HG02798 (cell line): Measurements from ENCODE around the gene MRFAP1.
A peak's percentile ranks its signal among the peaks of the same experiment; 100 is the strongest.
"Not testable (repeated sequence)": the region's sequence is repeated elsewhere in the genome, so short reads cannot be mapped to it uniquely, and the experiment has no call there.

Experiments
- ATAC-seq: cut with Tn5 transposase; IDR thresholded peaks from one replicate; pipeline ENCODE4 v1.9.1; 2021; ENCODE audit warnings: mild to moderate bottlenecking; ENCODE audit not compliant: unreplicated experiment, poor library complexity

MRFAP1 gene

DNA sequence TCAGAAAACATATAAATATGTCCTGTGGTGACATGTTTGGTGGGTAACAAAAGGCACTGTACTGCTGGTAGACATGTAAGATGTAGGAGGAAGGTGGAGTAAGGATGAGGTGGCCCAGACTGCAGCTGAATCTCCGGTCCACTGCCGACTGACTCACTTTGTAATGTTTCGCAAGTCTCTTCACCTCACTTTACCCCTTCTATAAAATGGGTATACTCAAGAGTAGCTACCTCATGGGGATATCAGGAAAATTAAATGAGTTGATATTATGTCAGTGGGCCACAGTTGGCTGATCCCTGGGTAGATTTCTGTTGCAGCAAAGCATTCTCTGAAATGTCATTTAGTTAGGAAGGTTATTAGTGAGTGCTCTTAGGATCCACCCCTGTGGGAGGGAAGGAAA is 22.1 kb downstream of the MRFAP1 start:
- no peak for ATAC-seq

DNA sequence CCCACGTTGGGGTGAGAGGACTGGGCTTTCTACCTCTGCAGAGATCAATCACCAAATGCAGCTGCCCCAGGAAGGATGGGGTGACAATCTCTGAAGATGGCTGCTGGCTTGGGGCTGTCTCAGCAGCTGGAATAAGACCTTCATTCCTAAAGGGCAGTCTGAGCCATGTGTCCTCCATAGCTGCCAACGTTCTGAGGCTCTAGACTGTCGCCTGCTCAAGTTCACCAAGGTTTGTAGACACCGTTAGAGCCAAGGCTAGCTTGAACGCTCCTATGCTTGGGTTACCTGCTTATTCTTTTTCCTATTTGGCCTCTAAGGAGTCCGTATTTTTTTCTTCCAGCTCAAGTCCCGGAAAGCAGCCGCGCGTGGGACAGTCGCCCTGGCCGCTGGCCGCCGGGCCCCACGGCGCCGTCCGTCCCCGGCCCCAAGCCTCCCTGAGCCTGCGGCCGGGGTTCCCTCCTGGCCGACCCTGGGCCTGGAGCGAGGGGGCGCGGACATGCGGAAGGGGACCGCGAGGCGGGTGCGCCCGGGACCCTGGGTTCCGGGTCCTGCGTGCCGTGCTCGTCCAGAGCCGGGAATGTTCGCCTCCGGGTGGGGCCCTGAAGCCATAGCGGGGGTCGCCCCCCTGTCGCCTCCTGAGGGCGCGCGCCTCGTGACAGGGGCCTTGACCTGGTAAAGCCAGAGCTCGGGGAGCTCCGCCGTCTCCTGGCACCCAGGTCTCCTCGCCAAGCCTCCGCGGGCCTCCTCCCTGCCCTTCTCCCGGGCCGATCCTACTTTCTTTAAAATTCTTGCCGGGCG is 23.3 kb downstream of the MRFAP1 start:
- ATAC-seq = no peak

DNA sequence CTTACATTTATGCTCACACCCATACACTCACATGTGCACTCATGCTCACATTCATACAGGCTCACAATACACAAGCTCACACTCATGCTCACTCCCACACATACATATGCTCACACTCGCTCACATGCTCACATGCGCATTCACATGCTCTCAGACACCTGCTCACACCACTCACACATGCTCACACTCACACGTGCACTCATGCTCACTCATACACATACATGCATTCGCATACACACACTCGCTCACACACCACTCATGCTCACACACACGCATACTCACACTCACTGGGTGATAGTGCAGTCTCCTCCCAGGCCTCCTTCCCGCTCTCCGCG is 24.8 kb downstream of the MRFAP1 start:
- ATAC-seq = no peak

DNA sequence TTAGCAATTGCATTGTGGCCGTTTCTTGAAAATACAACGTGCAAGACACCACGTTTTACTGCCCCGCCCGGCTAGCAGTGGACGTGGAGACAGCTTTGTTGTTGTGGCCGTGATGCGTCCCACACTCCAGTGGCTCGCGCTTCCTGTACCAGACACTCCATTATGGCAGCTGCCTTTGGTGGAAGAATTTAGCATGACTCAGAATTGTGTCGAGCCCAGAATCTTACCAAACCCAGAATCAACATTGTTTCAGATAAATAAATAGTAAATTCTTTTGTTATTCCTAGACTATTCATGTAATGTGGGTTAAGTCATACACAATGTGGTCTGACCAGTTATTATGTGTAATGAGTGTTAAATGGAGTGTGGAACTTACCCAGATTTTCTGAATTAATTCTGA is 27.9 kb downstream of the MRFAP1 start:
- no peak for ATAC-seq

DNA sequence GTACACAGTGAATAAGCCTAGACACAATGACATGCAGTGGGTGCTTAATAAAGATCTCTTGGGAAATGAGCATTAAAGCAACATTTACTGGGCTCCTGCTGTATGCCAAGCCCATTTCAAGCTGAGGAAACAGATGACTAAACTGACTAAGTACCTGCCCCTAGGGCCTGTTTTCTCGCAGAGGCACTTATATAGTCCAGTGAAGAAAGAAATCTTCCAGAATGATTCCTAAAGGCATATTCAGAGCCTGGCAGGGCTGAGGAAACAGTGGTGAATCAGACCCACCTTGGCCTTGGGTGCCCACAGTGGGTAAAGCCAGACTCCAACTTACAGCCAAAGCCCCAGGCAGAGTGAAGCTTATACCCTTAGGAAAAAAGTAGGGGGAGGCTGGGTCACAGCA is 31.2 kb downstream of the MRFAP1 start:
- ATAC-seq = no peak

DNA sequence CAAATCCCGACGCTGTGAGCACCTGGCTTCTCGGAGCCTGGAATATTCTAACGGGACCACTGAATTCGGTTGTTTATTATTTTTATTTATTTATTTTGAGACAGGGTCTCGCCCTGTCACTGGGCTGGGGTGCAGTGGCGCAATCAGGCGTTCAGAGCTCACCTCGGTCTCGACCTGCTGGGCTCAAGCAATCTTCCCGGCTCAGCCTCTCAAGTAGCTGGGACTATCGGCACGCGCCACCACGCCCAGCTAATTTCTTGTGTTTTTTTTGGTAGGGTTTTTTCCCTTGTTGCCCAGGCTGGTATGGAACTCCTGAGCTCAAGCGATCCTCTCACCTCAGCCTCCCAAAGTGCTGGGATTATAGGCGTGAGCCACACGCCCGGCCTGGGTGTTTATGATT is 31.6 kb downstream of the MRFAP1 start:
- no peak for ATAC-seq

DNA sequence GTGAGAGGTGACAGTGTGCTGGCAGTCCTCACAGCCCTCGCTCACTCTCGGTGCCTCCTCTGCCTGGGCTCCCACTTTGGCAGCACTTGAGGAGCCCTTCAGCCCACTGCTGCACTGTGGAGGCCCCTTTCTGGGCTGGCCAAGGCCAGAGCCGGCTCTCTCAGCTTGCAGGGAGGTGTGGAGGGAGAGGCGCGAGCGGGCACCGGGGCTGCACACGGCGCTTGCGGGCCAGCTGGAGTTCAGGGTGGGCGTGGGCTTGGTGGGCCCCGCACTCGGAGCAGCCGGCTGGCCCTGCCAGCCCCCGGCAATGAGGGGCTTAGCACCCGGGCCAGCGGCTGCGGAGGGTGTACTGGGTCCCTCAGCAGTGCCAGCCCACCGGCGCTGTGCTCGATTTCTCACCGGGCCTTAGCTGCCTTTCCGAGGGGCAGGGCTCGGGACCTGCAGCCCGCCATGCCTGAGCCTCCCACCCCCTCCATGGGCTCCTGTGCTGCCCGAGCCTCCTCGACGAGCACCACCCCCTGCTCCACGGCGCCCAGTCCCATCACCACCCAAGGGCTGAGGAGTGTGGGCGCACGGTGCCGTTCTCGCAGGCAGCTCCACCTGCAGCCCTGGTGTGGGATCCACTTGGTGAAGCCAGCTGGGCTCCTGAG is 32.2 kb downstream of the MRFAP1 start:
- not testable (repeated sequence) for ATAC-seq

DNA sequence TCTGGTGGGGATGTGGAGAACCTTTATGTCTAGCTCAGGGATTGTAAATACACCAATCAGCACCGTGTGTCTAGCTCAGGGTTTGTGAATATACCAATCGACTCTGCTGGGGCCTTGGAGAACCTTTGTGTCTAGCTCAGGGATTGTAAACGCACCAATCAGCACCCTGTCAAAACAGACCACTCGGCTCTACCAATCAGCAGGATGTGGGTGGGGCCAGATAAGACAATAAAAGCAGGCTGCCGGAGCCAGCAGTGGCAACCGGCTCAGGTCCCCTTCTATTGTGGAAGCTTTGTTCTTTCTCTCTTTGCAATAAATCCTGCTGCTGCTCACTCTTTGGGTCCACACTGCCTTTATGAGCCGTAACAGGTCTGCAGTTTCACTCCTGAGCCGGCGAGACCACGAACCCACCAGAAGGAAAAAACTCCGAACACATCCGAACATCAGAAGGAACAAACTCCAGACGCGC is 32.7 kb downstream of the MRFAP1 start:
- ATAC-seq = not testable (repeated sequence)

DNA sequence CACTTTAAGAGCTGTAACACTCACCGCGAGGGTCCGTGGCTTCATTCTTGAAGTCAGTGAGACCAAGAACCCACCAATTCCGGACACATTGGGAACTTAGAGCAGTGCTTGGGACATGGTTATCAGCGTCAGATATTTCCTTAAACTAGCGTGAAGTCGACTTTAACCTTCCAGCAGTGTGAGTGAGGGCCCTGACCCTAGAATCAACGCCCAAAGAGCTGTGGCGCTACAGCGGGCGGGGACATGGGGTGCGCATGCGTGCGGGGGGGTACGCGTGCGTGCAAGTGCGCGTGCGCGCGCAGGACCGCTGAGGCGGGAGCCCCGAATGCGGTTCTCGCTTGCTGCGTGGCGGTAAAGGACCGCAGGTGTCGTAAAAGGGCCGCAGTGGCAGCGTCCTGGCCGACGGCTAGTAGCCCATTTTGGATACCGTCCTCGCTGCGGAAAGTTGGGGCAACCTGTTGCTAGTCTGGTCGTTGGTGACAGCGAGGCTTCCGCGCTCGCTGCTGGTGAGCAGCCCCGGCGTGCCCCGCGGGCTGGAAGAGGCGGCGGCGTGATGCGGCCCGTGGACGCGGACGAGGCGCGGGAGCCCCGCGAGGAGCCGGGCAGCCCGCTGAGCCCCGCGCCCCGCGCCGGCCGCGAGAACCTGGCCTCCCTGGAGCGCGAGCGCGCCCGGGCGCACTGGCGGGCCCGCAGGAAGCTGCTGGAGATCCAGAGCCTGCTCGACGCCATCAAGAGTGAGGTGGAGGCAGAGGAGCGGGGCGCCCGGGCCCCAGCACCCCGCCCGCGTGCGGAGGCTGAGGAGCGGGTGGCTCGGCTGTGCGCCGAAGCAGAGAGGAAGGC is 33.4 kb downstream of the MRFAP1 start:
- ATAC-seq = peak; percentile 84

DNA sequence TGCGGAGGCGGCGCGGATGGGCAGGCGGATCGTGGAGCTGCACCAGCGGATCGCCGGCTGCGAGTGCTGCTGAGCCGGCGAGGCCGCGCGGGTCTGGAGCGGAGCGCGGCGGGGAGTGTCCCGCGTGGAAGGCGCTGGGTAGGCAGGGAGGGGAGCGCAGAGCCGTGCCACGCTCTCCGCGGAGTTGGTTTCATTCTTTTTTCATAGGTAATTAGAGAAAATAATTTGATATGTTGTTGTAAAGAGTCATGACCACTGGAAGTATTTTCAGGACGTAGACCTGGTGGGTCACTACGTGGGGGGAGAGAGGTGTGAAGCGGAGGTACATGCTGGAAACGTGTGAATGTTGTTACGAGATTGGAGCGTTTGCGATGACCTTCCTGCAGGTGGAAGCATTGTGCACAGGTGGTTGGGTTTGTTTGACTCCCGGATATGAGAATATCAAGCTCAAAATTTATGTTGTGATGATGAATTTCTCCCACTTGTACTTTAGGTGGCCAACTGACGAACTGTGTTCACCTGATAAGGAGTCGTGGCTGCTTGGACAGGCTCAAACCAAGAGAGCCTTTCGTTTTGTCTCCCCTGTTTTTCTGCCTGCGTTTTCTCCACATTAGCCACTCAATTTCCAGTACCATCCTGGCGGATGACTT is 34.1 kb downstream of the MRFAP1 start:
- ATAC-seq = peak; percentile 39

DNA sequence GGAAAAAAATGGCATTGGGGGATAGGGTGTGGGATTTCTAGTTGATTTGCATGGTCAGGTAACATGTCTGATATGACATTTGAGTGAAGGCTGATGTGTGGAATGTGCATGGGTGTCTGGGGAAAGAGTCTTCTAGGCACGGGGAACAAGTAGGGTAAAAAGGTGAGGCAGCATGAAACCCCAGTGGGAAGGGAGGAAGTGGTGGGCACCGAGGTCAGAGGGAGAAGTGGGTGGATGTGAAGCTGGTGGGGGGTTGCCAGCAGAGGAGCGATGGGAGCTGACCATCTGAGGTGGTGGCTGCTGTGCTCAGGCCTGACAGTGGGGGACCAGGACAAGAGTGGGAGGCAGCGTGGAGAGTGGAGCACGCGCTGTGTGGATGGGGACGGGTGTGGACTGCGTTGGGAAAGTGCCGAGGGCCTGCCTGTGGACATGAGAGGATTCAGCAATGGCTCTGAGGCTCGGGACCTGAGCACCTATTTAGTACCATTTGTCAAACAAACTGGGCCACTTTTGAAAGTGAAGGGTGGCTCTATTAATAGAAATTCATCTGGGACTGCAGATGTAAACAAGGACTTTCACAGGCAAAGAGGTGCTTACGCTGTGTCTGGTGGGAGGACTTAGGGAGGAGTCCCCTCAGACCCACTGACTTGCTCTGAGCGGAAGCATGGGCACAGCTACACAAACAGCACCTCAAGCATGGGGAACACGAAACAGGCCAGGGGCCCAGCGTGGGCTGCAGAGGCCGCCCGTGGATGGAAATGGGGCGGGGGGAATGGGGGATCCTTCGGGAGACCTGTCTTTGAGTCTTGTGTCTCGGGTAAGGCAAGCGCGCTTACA is 36.5 kb downstream of the MRFAP1 start:
- ATAC-seq = no peak

DNA sequence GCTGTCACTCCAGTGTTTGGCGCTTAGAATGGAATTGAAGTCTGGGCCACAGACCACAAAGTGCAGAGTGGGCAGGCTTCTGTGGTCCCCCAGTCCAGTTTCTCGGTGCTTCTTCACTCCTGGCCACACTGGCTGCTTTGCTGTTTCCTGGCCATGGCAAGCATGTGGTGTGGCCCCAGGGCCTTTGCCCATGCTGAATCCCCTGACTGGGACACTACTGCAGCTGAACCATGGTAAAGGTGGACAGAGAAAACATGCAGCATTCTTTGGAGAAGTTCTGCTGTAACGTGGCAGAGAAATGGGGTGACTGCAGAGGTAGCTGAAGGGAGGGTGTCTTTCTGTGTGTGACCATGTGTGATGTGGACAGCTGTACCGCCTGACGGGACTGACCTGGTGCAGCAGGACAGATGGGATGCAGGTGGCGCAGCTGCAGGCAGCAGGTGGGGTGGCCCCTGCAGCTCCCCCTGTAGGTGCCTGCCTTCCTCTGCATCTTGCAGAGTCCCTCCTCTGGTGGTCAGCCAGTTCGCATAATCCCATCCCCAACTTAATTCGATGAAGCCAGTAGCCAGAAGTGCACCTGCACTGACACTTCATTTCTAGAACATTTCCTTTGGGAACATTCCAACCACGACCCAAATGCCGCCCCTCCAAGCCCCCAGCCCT is 40.0 kb downstream of the MRFAP1 start:
- ATAC-seq = no peak

DNA sequence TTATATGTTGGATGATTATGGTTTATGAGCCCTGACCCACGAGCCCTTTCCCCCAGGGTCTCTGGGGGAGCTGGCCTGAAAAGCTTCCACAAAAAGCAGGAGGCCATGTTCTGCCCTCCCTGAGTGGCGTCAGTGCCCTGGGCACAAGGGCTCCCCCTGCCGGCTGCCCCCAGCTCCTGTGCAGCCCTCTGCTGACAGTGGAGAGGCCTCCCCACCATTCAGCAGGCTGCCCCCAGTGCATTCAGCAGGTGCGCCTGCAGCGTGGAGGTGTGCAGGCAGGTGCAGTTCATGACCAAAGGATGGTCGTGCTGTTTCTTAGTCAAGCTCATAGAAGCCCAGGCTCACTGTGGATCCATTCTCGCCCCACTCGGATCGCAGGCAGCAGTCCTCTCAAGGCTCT is 40.7 kb downstream of the MRFAP1 start:
- no peak for ATAC-seq

DNA sequence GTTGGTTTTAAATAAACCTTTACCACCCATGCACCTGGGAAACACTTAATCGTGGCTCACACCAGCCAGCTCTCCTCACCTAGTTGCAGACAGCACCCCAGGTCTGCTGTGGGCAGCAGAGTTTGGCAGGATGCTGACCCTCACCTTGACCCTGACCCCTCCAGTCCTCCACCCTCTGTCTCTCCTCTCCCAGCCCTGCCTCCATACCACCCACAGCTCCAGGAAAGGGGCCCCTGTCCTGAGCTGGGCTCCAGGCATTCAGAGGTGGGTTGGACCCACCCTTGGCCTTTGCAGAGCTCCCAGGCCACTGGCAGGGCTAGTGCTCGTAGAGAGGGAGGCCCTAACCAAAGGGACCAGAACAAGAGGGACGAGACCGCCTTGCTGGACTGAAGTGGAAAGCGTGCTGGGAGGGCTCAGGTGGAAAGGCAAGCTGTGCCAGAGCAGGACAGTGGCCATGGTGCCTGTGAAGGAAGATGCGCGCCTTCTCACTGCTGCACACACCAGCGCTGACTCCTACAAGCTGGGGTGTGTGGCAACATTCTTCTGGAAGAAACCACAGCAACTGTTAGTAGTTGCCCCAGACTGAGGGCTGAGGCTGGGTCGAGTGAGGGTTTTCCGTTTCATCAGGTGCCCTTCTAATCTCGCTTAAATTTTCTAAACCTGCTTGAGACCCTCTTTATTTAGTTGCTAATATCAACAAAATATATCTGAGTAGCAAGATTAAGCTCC is 42.5 kb downstream of the MRFAP1 start:
- ATAC-seq = no peak

DNA sequence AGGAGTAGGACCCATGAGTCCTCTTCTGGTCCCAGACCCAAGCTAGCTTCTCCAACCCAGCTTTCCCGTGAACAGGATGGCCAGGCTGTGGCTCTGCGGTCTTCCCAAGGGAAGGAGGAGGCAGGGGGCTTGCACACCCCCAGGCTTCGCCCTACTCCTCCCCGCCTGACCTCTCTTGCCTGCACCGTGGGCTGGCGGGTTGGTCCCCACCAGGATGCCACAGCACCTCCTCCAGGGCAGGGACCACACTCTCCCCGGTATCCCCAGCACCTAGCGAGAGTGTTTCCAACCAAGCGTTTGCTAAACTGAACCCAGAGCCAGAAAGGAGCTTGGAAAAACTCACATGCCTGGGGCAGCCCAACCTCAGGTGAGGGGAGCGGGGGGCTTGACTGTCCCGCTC is 44.2 kb downstream of the MRFAP1 start:
- no peak for ATAC-seq

DNA sequence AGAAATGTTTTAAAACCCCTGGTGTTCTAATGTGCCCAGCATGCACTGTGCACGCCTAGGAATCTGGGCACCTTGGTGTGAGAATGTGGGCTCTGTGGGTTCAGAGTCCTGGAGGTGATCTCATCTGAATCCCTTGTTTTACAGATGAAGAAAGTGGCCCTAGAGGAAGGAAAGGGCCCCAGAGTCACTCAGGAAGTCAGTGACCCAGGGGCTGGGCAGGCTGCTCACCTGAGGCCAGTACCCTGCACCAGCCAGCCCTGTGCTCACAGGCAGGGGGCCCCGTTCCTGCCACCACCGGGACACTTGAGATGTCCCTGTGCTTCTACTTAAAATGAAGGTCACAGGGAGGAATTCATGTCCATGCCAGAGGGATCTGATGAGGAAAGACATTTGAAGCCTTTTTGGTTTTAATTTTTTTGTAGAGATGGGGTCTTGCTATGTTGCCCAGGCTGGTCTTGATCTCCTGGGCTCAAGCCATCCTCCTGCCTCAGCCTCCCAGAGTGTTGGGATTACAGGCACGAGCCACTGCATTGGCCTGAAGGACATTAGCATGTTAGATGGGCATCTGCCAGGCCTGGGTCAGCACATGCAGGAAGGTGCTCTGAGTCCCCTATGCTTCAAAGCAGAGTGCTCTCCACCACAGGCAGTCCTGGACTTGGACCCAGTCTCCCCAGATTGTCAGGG is 45.8 kb downstream of the MRFAP1 start:
- no peak for ATAC-seq

DNA sequence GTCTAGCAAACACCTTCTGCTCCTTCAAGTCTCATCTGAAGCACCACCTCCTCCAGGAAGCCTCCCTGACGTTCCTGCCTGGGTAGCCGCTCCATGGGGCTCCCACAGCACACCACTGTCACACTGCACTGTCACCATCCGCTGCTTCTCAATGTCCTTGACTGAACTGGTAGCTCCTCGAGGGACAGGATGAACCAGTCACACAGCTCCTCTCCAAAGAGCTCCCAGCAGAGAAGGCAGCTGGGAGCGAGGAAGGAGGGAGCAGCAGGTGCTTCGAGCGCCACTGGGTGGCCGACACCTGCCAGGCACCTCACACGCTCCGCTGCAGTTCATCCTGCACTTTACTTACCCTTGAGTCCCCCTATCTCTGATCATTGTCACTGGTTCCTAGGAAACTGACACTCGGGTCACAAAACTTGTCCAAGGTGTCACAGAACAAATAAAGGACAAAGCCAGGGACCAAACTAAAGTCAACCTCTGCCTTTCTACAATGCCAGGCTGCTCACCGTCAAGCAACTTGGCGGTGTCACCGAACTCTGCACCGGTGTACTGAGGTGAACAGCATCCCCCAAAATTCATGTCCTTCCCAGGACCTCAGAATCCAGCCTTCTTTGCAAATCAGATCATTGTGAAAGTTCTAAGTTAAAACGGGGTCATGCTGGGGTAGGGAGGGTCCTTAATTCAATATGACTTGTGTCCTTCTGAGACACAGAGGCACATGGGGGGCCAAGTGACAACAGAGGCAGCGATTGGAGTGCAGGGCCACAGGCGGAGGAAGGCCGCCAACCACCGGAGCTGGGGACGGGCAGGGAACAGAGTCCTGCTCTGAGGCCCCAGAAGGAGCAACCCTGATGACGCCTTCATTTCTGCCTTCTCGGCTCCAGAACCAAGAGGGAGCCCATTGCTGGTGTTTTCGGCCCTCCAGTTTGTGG is 47.7 kb downstream of the MRFAP1 start:
- ATAC-seq = no peak
